Hematopoietic multipotent progenitor cell (in vitro differentiated cells): Measurements from ENCODE around the gene NAT8L. TPM values are rescaled to one million over a fixed set of nuclear protein-coding genes. Genes with fewer than 3 reads are reported as not detected.

Experiments used
- total RNA-seq: library from RNA; depleted of rRNA; stranded (reverse); fragments of >200 nt; gene quantifications from one replicate; pipeline ENCODE4 v1.2.3, GENCODE V29; 2012

The NAT8L gene
- total RNA-seq, 1 donor = 0.81 TPM

Other genes with a start within 250 kb of the NAT8L start
- 75.9 TPM for gene LETM1, start 203.2 kb upstream of the NAT8L start, total RNA-seq
- 41.7 TPM for gene NSD2, start 187.9 kb upstream of the NAT8L start, total RNA-seq
- 33.9 TPM for gene NELFA, start 50.4 kb upstream of the NAT8L start, total RNA-seq
- 15.9 TPM for gene HAUS3, start 182.8 kb downstream of the NAT8L start, total RNA-seq
- 0.81 TPM for gene POLN, start 182.8 kb downstream of the NAT8L start, total RNA-seq
- gene MXD4, start 202.8 kb downstream of the NAT8L start, total RNA-seq = 92.9 TPM